Smooth muscle cell (in vitro differentiated cells): ENCODE measurements around the gene LDAH. TPM values are rescaled to one million over a fixed set of nuclear protein-coding genes. Genes with fewer than 3 reads are reported as not detected.

Source experiments
- DNase-seq: peaks from one replicate; lab custom pipeline; 2025; ENCODE audit not compliant: unreplicated experiment; lab: John Stamatoyannopoulos, UW
- H2AFZ ChIP-seq: fragments of 200-600 bp; sonication (generic); 2 replicates; pipeline ENCODE4 v1.6.0; 2016; ENCODE audit warnings: antibody characterized with exemption, low read depth, mild to moderate bottlenecking
- H3F3A ChIP-seq: fragments of 200-600 bp; sonication (generic); 2 replicates; pipeline ENCODE4 v1.6.0; 2017; ENCODE audit warnings: antibody characterized with exemption, low read depth
- H3K27ac ChIP-seq: fragments of 200-600 bp; sonication (generic); 2 replicates; pipeline ENCODE4 v1.5.1; 2016; ENCODE audit warnings: low read depth, mild to moderate bottlenecking
- H3K27me3 ChIP-seq: fragments of 200-600 bp; sonication (generic); 2 replicates; pipeline ENCODE4 v1.6.1; 2016; ENCODE audit warnings: low read depth, mild to moderate bottlenecking
- H3K36me3 ChIP-seq: fragments of 200-600 bp; sonication (generic); 2 replicates; pipeline ENCODE4 v1.5.1; 2016; ENCODE audit warnings: low read depth
- H3K4me1 ChIP-seq: fragments of 200-600 bp; sonication (generic); 2 replicates; pipeline ENCODE4 v1.5.1; 2016; ENCODE audit warnings: low read depth
- H3K4me2 ChIP-seq: fragments of 200-600 bp; sonication (generic); 2 replicates; pipeline ENCODE4 v1.6.0; 2016; ENCODE audit warnings: mild to moderate bottlenecking
- H3K4me3 ChIP-seq: fragments of 200-600 bp; sonication (generic); 2 replicates; pipeline ENCODE4 v1.5.1; 2016; ENCODE audit warnings: mild to moderate bottlenecking
- H3K79me2 ChIP-seq: fragments of 200-600 bp; sonication (generic); 2 replicates; pipeline ENCODE4 v1.6.0; 2016; ENCODE audit warnings: low read depth, mild to moderate bottlenecking
- H3K9ac ChIP-seq: fragments of 200-600 bp; sonication (generic); 2 replicates; pipeline ENCODE4 v1.6.0; 2016; ENCODE audit warnings: low read depth
- H3K9me3 ChIP-seq: fragments of 200-600 bp; sonication (generic); replicated peaks from 2 replicates; pipeline ENCODE4 v1.5.1; 2016; ENCODE audit warnings: low read depth
- H4K20me1 ChIP-seq: fragments of 200-600 bp; sonication (generic); 2 replicates; pipeline ENCODE4 v1.6.0; 2016; ENCODE audit warnings: low read depth
- WGBS: methylation state at CpG from one replicate; pipeline ENCODE4 v1.1.7; 2016; ENCODE audit warnings: low lambda C conversion rate; 5-methylcytosine and 5-hydroxymethylcytosine counted together
- polyA plus RNA-seq: library from polyadenylated mRNA; unstranded; fragments of >200 nt; fragmentation: Nextera tagmentation; extraction: Ambion mirVana; gene quantifications from 2 replicates; pipeline ENCODE4 v1.2.1, GENCODE V29; 2016
- total RNA-seq: library from RNA; depleted of rRNA; stranded (reverse); fragments of >200 nt; gene quantifications from 2 replicates; pipeline ENCODE4 v1.2.3, GENCODE V29; 2014
- TF ChIP-seq, protein P1 (sequence below): fragments of 200-600 bp; sonication (generic); IDR thresholded peaks from 2 replicates; pipeline ENCODE4 v1.5.1; 2017; ENCODE audit warnings: borderline replicate concordance, mild to moderate bottlenecking, antibody characterized with exemption; ENCODE audit not compliant: insufficient read depth, poor library complexity, severe bottlenecking

LDAH gene
- total and polyA plus RNA-seq, 2 experiments from 2014 or later, result 14.9 to 15.7 TPM

DNA sequence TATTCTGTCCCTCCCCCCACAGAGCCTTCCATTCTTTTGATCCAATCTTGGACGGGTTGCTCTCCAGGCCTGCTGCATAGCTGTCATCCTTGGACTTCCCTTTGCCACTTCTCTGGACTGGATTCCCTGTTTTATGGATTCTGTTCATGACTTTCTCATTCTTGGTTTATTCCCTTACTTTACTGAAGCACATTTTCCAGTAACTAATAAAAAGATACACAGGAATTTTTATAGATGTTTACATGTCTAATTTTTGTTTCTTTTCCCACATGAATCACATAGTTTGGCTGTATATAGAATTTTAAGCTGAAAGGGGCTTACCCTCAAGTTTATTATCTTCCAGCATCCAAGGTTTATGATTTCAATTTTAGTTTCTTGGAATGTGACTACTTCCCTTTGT lies 118.0 kb downstream of the LDAH start:
- Histone ChIP-seq H2AFZ (no peak overlapping the region), H3K4me2 (no peak overlapping the region), H3K4me3 (no peak overlapping the region), H3K9me3 (no peaks in the 10 kb centered on the region), H3K4me1 (peaks cover 6% of the 10 kb centered on the region), H3K9ac (no peak overlapping the region), H3K79me2 (no peaks in the 10 kb centered on the region), H3K36me3 (no peaks in the 10 kb centered on the region), H3K27me3 (no peaks in the 10 kb centered on the region), H3K27ac (peak overlapping the region; percentile 13), H3F3A (no peaks in the 10 kb centered on the region), H4K20me1 (peaks cover 5% of the 10 kb centered on the region)
- DNase-seq, result no peak
- 35% methylated on average over 1 of the region's 1 CpG for WGBS
- TF ChIP-seq, protein P1, sequence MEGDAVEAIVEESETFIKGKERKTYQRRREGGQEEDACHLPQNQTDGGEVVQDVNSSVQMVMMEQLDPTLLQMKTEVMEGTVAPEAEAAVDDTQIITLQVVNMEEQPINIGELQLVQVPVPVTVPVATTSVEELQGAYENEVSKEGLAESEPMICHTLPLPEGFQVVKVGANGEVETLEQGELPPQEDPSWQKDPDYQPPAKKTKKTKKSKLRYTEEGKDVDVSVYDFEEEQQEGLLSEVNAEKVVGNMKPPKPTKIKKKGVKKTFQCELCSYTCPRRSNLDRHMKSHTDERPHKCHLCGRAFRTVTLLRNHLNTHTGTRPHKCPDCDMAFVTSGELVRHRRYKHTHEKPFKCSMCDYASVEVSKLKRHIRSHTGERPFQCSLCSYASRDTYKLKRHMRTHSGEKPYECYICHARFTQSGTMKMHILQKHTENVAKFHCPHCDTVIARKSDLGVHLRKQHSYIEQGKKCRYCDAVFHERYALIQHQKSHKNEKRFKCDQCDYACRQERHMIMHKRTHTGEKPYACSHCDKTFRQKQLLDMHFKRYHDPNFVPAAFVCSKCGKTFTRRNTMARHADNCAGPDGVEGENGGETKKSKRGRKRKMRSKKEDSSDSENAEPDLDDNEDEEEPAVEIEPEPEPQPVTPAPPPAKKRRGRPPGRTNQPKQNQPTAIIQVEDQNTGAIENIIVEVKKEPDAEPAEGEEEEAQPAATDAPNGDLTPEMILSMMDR, result no peak

DNA sequence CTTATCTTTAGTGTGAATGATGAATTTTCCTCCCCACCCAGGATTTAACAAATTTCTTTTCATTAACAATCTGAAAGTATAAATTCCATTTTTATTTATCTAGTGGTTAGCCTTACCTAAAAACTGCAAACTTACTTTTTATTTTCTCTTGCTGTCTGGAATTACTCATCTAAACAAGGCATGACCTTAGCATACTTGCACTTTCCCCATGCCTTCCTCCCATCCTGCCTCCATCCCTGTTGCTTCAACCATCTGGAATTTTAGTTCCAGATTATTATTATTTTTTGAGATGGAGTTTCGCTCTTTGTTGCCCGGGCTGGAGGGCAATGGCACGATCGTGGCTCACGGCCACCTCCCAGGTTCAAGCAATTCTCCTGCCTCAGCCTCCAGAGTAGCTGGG lies 120.3 kb downstream of the LDAH start:
- no peaks in the 10 kb centered on the region for H3K79me2 ChIP-seq
- H3K4me3 ChIP-seq, result no peak overlapping the region
- TF ChIP-seq, protein P1, result no peak
- no peak for DNase-seq
- no peaks in the 10 kb centered on the region for H3K9me3 ChIP-seq
- peaks cover 5% of the 10 kb centered on the region for H3K4me1 ChIP-seq
- no peak overlapping the region for H2AFZ ChIP-seq
- WGBS, result 98% methylated on average over 5 of the region's 5 CpGs
- no peak overlapping the region for H3K27ac ChIP-seq
- no peaks in the 10 kb centered on the region for H3K36me3 ChIP-seq
- no peak overlapping the region for H3K9ac ChIP-seq
- no peaks in the 10 kb centered on the region for H3K27me3 ChIP-seq
- no peak overlapping the region for H3K4me2 ChIP-seq
- no peaks in the 10 kb centered on the region for H3F3A ChIP-seq
- H4K20me1 ChIP-seq, result no peaks in the 10 kb centered on the region

DNA sequence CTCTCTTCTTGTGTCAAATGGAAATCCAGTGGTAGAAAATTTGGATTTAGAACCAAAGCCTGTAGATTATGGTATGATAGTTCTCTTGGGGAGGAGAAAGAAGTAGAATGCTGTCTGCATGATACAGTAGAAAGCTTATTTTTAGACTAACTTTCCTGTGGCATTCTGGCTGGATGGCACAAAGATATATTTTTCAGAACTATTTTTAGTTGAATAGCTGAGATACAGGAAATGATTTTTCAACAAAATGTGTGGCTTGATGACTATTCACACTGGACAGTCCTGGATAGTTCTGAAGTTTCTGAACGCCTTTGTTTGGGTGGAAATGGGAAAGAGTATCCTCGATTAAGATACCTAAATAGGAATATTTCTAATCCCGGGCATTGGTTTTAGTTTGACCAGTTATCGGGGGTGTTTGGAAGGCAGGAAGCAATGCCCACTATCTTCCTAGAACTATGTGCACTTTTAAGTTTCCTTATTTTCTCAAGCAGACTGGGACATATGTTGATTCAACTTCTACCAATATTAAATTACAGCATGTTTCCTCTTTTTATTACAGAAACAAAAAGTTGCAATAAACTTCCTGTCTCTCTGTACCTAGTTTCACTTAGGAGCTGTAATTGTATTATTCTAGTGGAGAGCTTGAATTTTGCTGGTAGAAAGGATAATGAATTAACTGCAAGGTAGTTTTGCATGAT lies 123.8 kb downstream of the LDAH start:
- Histone ChIP-seq H3K27ac (no peak overlapping the region), H3K4me1 (no peaks in the 10 kb centered on the region), H3K79me2 (no peaks in the 10 kb centered on the region), H3K36me3 (no peaks in the 10 kb centered on the region), H3K9ac (no peak overlapping the region), H4K20me1 (no peaks in the 10 kb centered on the region), H2AFZ (no peak overlapping the region), H3K4me3 (no peak overlapping the region), H3K4me2 (no peak overlapping the region), H3K9me3 (no peaks in the 10 kb centered on the region), H3K27me3 (no peaks in the 10 kb centered on the region), H3F3A (no peaks in the 10 kb centered on the region)
- DNase-seq, result no peak
- TF ChIP-seq, protein P1, result no peak
- 98% methylated on average over 4 of the region's 4 CpGs for WGBS
